GM18520 (cell line): ENCODE results near the gene CYP26B1.

Source experiments
- ATAC-seq: cut with Tn5 transposase; IDR thresholded peaks from one replicate; pipeline ENCODE4 v1.9.1; 2021; ENCODE audit not compliant: unreplicated experiment

CYP26B1 gene

DNA sequence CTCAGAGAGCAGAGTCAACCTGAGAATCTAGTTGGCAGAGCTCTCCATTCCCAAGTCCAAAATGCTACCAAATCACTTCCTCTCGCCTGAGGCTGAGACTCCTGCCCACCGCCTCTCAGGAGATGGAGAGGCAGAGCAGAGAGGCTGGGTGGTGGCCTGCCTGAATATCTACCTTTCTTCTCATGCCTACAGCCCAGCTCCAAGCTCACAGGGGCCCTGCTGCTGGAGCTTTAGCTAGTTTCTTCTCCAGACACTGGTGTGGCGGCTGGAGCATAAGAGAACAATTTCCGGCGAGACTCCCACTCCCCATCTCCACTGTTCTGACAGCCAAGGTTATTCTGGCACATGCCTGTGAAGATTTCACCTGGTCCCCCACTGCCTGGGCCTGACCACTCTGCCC lies 8.1 kb upstream of the CYP26B1 start:
- no peak for ATAC-seq

DNA sequence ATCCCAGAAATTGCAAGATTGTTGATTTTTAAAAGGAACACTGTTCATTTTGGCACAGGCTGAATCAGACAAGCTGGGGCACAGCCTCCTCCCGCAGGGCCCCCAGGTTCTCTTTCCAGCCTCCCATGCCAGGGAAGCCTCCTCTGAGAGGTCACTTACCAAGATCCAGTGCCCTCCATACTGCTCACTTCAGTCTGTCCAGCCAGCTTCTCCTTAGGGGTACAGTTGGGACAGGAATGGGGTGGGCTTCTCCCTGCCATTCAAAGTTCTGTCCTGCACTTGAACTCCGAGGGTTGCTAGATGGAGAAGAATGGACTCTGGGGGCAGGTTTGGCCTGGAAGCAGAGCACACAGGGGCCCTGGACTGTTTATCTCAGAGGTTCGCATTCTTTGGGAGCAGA lies 7.5 kb upstream of the CYP26B1 start:
- ATAC-seq, result no peak

DNA sequence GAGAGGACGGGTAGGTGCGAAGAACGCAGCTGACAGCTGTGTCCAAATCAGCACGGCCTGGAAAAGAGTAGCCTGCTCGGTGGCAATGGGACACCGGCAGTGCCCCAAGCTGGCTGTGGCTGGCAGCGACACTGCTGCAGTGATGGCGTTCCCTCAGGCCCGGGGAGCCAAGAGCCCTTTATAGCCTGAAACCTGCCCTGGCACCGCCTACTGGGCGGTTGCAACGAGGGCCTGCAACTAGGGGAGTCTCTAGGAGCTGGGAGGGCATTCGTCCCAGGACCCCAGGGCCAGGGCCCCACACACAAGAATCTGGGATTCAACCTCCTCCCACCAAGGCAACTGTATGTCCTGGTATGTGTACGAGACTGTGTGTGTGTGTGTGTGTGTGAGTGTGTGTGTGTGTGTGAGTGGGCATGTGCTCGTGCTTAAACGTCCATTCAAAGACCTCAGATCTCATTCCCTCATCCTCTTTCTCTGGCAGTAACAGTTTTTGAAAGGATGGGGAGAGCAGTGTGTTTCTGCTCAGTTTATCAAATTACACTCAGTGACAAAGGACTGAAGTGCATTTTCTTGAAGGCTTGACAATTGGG lies 6.8 kb upstream of the CYP26B1 start:
- ATAC-seq, result no peak

DNA sequence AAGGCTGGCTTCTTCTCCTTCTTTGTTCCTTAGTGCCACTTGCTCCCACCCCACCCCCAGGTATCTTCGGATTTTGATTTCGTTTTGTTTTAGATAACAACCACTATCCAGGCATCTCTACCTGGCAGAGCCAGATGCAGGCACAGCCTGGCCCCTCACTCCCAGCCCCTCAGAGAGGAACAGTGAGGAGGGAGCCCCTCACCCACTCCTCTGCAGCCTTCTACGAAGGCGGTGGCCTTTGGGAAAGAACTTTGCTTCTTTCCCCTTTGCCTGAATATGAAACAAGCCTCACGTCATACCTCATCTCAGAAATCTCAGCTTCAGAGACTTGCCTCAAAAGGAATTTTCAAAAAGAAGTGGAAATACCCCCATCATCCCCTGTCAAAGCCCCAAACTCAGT lies 6.3 kb upstream of the CYP26B1 start:
- ATAC-seq, result no peak

DNA sequence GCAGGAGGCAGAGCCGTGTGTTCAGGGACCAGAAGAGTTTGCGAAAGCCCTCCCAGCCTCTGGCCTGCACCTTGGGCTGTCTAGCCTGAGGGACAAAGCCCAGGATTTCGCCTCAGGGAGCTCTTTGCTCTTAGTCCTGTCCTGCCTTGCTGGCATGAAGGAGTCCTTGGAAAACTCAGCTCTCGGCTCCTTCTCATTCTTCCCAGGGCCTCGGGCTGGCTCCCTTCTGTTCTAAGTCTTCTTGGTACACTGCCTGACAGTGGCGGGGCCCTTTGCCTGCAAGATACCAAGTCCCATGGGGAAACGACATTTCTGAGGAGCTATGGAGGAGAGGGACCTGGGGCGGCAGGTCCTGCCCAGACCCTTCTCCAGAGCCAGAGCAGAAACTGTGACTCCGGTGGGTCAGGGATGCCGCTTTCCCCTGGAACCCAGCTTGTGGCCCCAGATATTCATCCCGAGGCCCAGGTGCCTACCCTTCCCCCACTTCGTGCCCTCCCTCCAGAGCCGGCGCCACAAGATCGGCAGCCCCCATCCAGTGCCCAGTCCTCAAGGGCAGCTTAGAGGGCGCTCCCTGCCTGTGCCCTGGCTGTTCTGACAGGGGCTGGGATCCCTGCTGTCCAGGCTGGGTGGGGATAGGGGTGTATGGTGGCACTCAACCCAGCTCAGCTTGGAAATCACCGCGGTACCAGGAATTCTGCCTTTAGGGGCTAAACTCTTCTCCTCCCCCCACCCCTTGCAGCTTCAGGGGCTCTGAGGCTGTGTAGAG lies 5.5 kb upstream of the CYP26B1 start:
- ATAC-seq, result no peak

DNA sequence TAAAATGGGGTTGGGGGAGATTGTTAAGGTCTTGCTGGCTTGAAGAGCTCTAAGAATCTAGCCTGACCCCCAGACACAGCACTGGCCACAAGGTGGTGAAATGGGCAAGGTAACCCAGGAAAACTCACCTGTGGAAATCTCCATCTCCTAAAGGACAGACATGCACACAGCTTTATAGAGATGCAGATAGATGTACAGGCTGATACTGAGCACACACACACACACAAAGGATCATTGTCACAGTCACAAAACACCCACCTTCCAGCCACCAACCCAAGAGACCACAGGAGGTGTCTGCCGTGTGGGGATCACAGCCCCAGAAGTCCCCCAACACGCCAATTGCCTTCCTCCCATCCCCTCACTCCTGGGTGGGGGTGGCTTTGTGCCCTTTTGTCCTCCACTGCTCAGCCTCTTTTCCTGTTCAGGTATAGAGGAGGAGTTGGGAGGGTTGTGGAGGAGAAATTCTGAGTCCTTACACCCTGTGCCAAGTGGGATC lies 3.2 kb upstream of the CYP26B1 start:
- no peak for ATAC-seq

DNA sequence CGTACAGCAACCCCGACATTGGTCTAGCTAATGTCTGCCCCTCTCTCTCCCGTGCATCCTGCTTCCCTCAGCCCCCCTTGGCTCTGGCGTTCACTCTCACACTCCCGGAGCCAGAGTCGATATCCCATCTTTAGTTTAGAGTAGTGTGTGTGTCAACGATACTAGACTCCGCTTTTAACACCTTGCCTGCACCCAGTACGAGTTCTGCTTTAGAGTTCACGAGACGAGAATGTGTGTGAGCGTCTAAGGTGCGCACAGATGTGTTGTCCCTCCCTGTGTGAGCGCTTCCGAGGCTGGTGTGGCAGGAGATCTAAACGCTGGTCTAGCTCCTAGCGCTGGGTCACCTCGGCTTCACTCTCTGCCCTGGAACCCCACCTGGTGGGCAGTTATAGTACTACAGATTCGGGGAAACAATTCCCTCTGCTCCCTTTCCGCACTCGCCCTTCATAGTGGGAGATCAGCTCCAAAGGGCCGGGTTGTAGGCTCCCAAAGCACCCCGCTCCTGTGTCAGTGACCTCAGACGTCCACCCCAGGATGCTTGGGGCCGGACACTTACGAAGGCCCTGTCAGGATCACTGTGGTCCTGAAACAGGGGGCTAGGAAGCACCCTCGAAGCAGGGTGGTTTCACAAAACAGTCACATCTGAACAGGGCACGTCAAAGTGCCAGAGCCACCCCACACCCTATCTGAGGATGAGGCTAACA lies 2.6 kb upstream of the CYP26B1 start:
- no peak for ATAC-seq

DNA sequence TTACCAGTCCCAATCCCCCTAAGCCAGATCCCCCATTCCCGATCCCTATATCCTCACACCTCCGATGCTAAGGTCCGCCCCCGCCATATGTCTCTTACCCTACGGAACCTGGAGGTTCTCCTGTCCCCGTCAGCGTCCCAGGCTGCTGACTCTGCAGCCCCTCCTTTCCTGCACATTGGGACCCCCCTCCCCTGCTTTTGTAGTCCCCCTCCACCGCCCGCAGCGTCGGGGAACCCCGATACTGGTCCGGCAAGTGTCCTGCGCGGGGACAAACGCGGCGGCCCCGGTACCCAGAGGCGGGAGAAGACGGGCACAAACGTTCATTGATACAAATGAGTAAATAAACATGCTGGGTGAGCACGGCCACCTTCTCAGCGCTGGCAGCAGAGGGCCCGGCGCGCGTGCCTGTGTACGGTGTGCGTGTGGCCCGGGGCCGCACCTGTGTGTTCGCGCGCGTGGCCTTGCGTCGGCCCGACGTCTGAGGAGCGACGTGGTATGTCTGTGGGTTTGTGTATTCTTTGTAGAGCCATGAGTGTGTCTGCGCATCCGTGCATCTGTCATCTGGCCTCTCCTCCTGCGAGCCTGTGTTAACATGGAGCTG lies 2.0 kb upstream of the CYP26B1 start:
- ATAC-seq, result no peak

DNA sequence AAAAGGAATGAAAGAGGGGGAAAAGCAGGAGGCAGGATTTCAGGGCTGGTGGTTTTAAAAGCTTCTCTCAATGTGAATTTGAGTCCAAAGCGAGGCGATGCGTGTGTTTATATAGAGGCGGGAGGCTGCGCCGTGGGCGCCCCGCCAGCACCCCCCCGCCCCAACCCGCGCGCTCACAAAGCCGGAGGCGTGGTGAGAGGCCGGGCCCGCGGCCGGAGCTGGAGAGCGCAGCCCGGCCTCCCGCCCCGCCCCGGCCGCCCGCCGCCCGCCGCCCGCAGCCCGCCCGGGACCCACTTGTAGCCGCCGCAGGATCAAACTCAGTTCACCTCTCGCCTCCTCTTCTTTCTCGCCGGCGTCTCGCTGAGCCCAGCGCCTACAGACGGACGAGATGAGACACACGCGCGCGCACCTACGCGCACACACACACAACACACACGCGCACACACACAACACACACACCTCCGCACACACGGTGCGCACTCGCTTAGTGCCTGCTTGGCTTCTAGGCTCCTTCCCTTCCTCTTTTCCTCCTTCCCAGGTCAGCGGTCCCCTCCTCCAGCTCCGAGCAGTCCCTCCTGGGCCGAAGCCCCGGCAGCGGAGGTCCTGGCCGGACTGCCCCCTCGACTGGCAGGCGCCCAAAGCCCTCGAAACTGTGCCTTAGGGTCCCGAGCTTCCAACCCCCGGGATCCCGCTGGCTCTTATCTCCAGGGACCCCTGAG lies 1.3 kb upstream of the CYP26B1 start:
- no peak for ATAC-seq

DNA sequence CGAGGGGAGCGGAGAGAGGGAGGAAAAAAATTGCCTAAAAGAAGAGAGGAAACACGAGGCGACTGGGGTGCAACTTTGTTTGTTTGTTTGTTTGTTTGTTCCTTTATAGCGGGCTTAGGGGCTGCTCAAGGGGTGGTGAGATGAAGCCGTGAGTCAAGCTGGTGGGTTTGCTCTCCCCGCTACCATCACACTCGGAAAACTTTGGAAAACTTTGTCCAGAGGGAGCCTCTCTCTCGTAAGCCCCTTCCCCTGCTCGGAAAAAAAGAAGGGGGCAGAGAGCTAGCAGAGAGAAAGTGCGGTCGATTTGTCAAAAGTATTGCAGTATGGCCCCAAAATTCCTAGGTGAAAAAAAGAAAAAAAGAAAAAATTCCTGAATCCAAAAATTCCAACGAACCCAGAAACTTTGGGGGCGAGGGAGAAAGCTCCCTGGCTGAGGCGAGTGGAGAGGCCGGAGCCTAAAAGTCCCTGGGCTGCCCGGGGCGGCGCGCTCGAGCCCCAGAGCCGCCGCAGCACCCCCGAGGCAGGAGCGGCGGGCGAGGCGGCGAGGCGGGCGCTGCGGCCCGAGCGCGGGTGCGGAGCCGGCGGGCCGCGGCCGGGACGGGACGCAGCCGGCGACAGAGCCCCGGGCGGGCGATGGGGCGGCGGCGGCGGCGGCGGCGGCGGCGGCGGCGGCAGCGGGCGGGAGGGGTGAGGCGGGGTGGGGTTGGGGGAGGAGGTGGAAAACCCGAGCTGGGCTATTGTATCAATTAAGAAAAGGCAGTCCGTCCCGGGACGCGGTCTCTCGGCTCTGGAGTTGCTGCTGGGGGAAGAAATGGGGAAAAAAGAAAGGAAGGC lies 558 bp upstream of the CYP26B1 start:
- ATAC-seq, result no peak

DNA sequence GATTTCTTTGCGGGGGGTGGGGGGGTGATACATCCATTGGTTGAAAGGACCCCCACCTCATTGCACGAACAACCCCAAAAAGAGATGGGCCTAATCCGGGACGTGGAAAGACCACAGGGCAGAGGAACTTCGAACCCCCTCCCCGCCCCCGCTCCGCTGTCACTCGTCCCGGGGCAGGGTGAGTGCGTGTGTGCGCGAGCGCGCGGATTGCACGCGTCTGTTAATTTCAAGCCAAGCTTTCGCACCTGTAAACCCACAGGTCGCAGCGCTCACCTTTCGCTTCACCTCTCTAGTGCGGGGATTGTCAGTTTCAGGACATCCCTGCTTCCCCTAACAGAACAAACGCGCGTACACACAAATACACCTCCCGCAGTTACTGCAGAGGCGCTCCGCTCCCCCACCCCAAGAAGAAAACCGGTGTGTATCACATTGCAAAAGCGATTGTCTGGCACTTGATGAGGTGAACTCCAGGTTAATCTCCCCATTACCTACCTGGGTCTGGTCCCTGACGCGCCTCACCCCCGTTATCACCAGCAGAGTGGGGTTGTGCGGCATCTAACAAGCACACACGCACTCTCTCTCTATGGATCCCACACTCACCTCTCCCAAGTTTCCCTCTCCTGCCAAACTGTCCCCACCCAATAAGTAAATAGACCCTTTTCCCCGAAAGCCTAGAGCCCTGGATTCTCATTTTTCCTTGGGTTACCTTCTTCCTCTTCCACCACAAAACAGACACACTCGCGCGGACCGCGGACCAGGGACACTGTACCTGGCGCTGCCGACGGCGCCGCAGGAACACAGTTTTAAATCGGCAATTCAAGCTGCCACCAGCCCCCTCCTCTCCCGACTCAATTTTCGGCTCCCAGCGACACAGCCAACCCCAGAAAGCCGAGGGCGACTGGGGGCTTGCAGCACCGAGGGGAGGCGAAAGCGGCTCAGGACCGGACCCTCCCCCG lies 1.0 kb downstream of the CYP26B1 start:
- no peak for ATAC-seq

DNA sequence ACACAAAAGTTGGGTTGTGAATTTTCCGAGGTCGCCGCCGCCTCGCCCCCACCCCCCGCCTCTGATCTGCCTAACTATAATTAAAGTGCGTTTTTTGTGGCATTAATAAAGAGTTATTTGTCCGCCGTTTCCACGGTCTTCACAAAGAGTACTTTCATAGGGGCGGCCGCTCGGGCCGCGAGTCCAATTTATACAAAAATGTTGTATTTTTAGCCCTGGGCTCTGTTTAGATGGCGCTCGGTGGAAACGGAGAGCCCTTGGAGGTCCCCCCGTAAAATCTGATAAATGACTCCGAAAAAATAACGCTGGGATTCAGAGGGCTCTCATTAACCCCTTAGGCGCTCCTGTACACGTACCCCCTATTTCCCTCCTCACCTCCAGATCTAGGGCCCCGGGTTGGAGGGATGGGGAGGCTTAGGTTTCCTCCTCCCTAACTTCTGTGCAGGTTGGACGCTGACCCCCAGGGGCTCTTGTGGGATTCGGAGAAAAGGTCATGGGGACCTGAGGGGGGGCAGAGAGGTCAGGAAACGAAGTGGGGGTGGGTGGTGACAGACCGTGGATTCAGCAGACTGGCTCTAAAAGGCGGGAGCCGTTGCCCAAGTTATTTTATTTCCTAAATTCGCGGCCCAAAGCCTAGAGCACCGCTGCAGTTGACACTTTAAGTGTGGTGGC lies 1.9 kb downstream of the CYP26B1 start:
- ATAC-seq, result no peak

DNA sequence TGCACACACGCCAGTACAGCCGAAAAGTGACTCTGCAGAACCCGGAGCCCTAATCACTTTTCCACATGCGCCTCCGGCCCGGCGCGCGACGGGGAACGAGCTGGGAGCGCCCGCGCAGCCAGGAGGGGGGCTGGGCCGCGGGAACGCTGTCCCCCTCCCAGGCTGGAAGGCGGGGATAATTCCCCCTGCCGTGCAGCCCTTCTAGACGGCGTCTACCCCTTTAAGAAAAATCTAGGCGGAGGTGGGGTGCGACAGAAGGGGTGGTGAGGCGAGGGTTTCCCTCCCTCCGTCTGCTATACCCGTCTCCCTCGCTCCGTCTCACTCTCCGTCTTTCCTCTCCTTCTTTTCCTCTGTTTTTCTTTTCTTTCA lies 2.4 kb downstream of the CYP26B1 start:
- no peak for ATAC-seq

DNA sequence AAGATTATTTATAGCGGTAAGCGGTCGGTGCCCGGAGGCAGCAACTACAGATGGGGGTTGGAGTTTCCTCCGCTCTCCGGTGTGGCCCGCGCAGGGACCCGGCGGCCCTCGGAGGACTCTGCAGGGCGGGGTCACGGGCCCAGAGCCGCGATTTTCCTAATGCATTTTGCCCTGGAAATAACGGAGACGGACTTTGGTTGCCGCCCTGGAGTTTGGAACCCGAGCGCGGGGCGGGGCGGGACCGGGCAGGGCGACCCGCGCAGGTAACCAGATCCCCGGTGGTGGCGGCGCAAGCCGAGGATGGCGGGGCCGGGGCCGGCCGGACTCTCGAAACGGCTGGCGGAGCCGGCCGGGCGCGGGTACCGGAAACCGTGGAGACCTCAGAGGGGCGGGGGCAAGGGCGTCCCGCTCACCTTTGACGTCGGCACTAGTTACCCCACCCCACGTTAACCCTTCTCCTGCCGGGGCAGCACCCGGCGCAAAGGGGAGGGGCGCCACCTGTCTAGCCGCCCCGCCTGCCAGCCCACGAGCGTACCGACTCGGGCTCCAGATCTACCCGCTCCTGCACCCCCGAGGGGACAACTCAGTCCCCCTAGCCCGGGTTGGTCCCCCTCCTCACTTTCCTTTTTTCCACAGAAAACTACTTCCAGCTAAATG lies 2.9 kb downstream of the CYP26B1 start:
- no peak for ATAC-seq

DNA sequence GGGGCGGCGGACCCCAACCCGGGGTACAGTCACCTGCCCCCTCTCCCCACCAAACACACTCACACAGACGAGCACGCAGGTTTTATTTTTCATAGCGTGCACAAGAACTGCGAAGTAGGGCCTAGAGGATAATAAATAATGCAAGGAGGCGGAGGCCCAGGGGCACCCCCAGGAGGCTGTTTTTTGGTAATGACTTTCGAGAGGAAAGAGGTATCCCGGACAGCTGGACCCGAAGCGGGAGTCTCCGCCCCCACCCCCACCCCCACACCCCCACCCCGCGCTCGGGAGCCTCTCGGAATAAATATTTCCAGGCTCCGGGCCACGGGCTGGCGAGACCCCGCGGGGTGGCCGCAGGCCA lies 3.4 kb downstream of the CYP26B1 start:
- no peak for ATAC-seq

DNA sequence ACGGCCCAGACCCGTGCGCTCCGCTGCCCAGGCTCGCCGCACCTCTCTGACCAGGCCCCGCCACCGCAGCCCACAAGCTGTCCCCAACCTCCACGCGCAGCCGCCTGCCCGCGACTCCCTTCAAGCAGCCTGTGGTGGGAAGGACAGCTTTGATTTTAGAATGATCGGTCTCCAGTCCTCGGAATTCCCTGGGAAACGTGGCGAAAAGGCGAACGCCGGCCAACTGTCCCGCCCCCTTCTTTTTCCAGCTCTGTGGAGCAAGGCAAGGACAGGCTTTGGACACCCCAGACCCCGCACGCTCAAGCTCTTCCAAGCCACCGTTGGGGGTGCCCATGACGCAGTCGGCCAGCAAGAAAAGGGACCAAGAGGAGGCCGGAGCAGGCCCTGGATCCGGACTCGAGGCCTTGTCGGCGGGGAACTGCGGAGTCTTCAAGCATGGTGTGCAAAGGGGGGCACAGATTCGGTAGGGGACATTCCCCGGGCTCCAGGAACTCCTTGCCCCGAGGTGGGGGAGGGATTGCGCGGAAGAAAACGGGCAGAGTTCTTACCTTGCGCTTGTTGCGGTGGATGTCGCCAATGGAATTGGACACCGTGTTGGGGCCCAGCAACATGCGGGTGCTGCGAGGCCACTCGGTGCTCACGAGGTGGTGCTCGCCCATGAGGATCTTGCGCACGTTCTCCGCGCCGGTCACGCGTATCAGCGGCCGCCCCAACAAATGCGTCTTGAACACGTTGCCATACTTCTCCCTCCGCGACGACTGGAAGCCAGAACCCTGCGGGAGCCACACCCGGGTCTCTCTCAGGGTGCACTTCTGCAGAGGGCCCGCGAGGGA lies 4.0 kb downstream of the CYP26B1 start:
- ATAC-seq, result no peak
